Stimulated activated CD4-positive, alpha-beta T cell treated with anti-CD3 and anti-CD28 coated beads, Interleukin-2, amount 100 ng/mL, for 48 hours (primary cell): ENCODE results near the gene ECT2L.

ENCODE experiments used
- DNase-seq, 2 donors: peaks; one replicate each; pipeline ENCODE4 v3.0.0-alpha.2; 2020

Gene ECT2L

DNA sequence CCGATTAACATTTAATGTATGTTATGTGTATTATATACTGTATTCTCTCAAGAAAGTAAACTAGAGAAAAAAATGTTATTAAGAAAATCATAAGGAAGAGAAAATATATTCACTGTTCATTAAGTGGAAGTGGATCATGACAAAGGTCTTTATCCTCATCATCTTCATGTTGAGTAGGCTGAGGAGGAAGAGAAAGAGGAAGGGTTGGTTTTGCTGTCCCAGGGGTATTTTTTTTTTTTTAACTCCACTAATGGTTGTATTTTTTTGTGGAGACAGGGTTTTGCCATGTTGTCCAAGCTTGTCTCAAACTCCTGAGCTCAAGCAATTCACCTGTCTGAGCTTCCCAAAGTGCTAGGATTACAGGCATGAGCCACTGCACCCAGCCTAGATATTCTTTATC is 11.0 kb downstream of the ECT2L start:
- DNase-seq: no peak

DNA sequence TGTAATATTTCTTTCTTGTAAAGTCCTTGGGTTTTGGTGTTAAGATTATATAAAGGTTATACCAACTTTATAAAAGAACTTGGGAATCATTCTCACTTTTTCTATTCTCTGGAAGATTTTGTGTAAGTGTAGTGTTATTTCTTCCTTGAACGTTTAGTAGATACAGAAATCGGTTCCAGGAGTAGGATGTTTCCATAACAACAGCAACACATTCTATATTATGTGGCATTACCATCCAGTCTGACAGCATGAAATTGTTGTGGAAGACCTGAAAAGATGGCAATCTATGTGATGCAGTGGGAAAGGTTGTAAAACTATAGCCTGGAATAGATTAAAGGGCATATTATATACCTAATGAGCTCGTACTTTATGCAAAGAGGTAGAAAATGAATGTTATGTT is 13.8 kb downstream of the ECT2L start:
- no peak for DNase-seq

DNA sequence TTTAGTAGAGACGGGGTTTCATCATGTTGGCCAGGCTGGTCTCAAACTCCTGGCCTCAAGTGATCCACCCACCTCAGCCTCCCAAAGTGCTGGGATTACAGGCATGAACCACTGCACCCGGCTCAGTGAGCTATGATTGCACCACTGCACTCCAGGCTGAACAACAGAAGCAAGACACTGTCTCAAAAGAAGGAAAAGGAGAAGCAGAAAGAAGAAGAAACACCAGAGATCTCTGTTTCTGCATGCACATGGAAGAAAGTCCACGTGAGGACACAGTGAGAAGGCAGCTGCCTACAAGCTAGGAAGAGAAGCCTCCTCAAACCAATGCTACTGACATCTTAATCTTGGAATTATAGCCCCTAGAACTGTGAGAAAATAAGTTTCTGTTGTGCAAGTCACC is 16.0 kb downstream of the ECT2L start:
- no peak for DNase-seq

DNA sequence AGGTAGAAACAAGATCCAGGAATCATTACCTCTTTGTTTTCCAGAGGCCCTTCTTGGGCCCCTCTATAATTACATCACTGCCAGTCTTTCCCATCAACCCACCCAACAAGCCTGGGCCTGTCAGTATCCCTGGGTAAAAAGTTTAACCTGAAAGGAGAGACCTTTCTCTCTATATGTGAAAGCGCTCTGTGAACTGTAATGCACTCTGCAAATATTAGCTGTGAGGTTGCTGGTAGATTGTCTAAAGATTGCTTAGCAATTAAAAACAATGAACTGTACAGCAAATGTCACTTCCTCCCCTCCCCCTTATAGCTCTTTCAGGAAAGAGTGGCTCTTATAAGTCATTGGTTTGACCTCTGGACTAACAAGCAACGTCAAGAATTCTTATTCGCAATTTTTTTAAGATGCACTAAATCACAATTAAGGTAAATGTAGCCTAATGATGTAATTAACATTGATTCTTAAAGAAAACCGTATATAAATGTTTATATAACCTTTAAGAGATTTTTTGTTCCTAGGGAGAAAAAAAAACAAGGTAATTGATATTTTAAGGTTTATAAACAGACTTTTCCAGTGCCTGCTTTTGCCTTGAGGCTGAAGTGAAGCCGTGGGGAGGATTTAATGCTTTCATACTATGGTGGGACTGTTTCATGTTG is 18.4 kb downstream of the ECT2L start:
- DNase-seq: no peak

DNA sequence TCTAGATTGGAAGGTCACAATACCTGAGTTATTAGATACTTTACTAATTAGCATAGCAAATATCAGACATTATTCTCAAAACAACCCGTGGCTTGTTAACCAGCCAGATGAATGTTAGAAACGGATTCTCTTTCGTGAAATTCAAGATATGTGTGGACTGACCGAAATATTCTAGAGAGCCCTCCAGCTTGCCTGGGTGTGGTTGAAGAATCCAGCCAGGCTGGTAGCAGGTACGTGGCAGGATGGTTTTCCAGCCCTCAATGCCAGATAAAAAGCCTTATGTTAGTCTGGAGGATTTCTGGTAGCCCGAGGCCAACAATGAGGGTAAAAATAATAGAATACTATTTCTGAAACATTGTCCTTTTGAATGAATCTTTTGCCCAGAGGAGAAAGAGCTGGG is 19.3 kb downstream of the ECT2L start:
- no peak for DNase-seq

DNA sequence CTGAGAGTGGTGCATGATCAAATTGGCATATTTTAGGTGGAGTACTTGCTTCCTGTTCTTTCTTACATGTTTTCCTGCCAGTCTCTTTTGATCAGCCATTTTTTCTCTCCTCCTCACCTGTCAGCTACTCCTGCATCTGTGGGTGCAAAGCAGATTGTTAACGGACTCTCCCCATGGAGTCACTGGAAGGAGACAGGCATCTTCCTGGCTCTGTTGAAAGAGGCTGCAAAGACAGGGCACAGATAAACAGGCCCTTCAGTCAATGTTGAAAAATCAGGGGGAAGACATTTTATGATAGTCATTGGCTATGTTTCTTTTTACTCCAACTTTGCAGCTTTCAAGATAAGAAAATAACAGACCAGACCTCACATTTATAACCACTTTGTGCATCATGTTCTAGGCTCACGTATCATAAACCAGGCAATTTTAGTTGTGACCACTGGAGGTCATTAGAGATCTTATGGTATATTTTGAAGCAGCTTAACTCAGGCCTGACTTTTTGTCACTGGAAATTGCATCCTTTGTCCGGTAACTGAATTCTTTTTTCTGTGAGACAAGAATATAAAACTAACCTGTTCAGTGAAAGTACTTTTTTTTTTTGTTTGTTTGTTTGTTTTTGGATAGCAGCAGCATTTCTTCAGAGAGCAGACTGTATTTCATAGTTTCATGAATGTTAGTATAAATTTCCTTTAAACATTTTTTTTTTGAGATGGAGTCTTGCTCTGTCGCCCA is 20.1 kb downstream of the ECT2L start:
- no peak for DNase-seq

DNA sequence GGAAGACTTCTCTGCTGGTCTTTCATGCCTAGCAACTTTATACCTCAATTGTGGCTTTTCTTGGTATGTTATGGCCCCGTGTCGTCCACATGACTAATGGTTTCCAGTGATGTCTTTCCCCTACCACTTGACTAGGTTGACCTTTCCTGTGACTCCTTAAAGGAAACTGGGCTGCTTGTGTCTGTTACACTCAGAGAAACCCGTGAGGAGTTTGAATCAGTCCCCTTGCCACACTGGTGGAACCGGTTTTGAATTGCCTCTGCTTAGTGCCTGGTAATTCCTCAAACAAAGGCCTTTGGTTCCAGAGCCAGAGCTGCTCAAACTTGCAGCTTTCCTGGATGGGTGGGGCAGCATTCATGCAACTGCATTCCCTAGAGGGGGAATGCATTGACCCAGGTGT is 21.9 kb downstream of the ECT2L start:
- DNase-seq: no peak

DNA sequence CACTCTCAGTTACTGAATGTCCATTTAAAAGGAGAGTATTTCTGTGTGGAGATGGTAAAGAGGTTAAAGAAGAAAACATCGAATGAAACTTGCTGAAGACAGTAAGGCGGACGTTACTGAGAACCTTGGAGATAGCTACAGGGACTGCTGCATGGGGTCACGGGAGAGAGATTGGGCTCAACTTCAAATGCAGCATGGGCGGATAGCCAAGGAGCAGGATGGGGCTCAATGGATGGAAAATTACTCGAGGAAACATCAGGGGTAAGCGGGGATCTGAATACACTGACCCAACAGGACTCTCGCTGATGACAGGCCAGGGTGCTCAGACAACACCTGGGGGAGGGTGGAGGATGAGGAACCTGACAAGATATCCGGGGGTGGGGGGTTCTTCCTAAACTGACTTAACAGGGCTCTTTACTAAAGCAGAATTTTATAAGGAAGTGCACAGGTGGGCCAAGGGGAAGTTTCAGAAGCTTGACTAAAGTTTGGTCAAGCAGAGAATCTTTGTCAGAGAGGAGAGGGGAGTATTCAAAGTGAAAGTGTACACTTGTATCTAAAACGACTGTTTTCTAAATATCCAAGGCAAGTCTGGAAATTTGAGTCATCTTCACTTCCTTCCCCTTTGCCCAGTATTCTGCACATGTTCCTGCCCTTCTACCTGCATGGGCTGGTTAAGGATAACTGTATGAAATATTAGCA is 22.8 kb downstream of the ECT2L start:
- DNase-seq: no peak

DNA sequence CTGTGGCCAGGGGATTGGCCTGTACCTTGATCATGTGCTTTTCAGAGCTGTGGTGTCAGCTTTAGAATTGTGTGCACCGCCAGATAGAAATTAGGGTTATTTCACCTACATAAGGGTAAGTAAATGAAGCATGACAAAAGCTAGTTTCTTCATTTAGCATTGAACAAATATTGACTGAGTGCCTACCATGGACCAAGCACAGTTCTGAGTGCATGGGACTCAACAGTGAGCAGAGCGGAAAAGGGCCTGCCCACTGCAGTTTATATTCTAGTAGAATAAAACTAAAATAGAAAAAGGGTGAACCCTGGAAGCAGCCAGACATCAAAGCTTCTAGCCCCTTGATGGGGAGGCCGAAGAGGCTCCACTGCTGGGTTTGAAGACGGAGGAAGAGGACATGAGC is 25.6 kb downstream of the ECT2L start:
- no peak for DNase-seq

DNA sequence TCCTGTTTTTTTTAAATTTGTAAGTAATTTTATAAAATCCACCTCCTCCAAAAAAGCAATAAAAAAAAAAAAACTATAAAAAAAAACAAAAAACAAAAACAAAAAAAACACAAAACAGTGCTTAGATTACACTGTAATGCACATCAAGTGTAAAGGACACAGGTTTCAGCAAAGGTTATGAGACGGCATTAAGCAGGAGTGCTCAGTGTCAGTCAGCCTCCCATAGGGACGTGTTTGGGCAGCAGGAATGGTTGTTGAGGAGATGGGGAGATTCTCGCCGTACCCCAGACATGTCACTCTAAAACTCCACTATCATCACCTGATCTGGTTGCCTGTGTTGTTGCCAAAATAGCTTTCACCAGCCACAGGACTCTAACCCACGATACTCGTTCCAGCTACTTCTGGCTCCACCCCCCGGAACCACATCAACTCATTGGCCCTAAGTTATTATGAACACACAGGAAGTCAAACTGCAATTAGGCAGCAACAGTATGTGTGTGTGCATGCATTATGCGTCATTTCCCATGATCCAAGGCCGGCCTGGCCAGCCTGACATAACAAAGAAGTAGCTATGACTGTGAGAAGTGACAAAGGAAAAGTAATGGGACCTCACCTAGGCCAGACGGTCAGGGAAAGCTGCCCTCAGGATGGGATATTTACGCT is 28.7 kb downstream of the ECT2L start:
- DNase-seq: peak in 1 of 2 donors; percentile 7

DNA sequence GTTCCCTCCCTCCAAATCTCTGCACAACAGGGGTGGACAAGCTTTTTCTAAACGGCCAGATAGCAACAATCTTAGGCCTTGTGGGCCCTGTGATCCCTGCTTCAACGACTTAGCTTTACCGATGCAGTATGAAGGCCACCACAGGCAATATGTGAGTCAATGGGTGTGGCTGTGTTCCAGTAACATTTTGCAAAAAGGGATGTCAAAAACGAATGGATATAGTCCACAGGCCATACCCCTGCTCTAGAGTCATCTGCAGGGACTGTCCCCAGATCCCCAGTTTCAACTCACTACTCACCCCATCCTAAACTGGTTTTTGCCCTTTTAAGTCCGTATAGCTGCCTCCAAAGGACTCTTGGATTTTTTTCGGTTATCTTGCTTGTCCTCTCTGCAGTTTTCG is 34.4 kb downstream of the ECT2L start:
- DNase-seq: no peak

DNA sequence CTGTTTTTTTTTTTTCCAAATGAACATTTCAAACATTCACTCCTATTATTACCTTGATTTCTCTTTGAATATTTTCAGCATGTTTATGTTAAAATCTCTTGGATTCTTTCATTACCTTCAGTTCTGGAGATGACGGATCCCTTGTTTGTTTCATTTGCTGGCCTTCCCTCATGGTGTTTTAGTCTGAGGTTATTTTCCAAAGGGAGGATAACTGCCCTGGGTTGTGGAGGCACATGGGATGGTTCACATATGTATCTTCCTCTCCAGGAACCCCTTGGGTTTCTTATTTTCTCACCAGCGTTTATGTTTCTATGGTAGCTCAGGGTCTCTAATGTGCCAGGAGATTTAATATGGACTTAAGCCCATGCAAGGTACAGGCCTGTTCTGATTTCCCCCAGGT is 36.3 kb downstream of the ECT2L start:
- no peak for DNase-seq

DNA sequence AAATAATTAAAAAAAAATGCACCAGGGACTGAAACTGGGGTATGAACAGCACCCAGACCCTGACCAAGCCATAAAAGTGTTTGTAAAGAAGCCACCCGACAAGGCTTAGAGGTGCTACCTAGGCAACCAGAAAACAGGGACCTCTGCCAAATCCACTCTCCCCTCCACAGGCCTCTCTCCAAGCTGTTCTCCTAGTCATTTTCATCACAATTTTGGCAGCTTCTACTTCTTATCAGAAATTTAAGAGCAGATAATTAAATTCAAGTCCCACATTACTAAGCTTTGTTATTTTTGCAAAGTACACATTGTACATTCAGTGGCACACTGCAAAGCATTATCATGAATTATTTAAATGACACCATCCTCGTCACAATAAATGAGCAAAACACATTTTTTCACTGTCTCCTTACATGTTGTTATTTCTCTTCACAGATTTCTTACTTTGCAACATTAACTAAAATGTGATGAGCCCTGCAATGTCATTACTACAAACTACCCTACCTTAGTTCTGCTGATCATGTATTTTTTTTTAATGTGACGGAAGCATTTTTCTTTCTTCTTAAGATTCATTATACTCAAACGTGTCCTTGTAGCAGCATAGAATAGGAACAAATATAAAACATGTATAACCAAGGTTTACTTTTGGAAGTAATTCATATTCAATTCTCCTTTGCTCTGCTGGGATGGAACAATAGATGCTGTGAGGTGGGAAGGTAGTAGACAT is 38.1 kb downstream of the ECT2L start:
- no peak for DNase-seq

DNA sequence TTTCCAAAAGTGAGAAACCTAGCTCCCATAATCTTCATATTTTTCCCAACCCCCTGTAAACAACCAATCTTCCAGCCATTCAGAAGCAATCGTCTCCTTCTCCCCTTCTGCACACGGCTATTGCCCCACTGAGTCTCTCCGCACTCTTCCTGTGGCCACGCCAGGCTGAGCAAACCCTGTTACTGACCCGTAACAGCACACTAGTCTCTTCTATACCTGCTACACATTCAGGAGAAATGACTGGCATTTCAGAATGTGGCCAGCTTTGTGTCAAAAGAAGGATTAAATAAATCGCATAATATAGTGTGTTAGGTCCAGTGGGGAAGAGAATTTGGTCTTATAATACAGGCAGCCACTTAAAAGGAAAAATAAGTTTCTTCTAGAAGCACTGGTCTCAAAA is 41.4 kb downstream of the ECT2L start:
- DNase-seq: no peak

DNA sequence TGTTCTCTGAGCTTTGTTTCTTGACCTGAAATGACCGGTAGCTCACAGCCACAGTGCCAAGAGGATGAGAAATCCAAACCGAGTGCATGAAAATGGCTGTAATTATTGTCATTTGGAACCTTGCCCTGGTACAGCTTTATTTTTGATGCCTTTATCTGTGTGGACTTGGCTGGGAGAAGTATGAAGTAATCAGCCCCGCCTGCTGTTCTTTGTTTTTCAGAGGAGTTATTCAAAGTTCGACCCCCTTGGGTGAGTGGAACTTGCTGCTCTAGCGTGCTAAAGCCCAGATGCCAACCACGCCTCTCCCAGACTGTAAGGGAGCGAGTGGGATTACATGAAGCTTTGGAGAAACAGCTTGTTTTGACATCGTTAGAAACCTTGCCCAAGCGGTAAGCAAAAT is 48.3 kb downstream of the ECT2L start:
- no peak for DNase-seq

DNA sequence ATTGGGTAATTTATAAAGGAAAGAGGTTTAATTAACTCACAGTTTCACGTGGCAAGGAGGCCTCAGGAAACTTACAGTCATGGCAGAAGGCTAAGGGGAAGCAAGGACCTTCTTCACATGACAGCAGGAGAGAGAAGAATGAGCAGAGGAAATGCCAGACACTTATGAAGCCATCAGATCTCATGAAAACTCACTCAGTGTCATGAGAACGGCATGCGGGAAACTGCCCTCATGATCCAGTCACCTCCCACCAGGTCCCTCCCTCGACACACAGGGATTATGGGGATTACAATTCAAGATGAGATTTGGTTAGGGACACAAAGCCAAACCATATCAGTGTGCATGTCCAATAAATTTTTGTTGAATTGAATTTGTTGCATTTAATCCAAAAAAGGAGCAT is 52.0 kb downstream of the ECT2L start:
- no peak for DNase-seq

DNA sequence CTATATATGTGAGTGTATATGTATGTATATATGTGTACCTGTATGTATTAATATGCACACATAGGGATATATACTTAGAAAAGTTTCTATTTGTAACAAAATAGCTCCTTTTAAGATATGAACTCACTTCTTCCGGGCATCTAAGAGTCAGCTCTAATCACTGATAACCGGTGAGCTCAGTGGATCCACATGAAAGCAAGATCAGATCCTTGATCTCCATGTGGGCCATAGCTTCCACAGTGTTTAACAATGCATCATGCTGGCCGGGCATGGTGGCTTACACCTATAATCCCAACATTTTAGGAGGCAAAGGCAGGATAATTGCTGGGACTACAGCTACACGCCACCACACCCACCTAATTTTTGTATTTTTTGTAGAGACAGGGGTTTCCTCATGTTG is 52.6 kb downstream of the ECT2L start:
- no peak for DNase-seq

DNA sequence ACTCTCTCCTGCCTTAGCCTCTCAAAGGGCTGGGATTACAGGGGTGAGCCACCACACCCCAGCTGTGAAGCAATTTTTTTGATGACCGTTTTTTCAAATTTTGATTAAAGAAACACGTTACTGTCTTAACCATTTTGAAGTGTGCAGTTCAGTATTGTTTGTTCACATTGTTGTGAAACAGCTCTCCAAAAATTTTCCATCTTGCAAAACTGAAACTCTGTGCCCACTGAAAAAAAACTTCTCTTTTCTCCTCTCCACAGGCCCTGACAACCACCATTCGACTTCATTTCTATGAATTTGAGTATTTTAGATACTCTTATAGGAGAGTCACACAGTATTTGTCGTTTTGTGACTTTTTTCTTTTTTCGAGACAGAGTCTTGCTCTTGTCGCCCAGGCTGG is 53.9 kb downstream of the ECT2L start:
- DNase-seq: no peak

DNA sequence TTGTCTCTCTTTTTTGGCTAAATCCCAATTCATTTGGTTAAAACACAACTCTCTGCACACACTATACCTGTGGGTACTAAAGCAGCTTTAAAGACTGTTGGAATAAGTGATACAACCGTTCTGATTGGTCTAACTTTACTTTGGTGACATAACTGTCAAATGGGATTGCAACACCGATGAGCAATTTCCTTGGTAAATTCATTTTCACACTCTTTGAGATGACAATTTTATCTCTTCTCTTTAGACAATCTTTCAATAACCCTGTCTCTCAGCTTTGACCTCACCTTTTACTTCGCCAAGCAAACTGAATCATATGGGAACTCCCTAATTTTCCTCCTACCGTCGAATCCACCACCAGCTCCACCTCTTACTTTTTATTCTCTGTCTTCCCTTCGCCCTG is 60.8 kb downstream of the ECT2L start:
- no peak for DNase-seq

DNA sequence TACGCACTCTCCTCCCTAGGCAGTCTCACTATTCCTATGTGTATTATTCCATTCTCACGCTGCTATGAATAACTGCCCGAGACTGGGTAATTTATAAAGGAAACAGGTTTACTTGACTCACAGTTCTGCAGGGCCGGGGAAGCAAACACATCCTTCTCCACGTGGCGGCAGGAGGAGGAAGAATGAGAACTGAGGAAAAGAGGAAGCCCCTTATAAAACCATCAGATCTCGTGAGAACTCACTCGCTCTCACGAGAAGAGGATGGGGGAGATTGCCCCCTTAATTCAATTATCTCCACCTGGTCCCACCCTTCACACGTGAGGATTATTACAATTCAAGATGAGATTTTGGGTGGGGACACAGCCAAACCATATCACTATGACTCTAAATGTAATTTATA is 61.9 kb downstream of the ECT2L start:
- DNase-seq: no peak

DNA sequence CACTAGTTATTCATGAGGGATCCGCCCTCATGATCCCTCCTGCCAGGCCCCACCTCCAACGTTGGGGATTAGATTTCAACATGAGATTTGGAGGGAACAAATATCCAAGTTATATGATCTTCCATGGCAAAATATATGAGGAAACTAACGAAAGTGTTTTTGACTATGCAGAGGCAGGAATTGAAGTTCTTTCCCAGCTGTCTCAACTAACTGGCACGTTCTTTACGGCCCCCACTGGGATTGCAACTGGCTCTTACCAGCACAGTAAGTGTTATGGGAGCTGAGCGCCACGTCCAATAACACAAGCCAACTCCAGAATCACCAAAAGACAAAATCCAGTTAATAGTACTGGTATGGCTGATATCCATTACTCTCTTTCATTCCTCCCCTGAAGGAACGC is 66.6 kb downstream of the ECT2L start:
- no peak for DNase-seq

DNA sequence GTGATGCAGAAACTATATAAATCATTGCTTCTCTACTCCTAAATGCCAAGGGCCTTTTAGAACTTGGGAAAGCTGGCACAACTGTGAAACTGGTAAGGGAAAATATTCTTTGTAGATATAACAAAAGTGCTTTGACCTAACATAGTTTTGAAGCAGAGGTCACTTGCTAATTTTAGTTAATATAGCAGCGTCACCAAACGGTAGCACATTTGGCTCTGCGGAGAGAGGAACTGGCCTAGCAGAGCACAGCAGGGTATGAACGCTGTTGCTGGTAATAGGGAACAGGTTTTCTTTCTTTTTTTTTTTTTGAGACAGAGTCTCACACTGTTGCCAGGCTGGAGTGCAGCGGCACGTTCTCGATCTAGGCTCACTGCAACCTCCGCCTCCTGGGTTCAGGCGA is 67.4 kb downstream of the ECT2L start:
- no peak for DNase-seq

DNA sequence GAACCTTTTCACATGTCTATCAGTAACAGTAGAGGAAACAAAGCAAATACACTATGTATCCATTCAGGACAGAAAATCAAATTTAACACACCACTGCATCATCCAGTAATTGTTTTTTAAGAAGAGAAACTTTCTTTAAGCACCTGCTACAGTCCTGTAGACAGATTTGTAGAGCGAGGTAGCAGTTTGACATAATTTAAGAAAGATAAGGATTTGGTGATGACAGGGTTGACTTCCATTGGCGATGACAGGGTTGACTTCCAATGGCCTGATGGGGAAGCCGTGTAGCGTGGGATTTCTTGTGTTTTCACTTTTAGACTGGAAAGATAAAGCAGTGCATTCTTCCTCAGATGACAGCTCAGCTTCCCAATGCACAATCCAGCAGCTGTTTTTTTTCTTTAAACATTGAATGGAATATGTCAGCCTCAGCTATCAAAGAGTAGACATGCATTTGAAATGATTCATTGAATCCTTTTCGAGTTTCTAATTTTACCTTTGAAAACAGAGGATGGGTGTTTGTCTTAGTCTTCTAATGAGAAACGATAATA is 68.5 kb downstream of the ECT2L start:
- no peak for DNase-seq
